GM19035 (cell line): Measurements from ENCODE around the gene SCGB2A2.

Source experiments
- ATAC-seq: cut with Tn5 transposase; IDR thresholded peaks from one replicate; pipeline ENCODE4 v1.9.1; 2021; ENCODE audit not compliant: unreplicated experiment

Gene SCGB2A2

DNA sequence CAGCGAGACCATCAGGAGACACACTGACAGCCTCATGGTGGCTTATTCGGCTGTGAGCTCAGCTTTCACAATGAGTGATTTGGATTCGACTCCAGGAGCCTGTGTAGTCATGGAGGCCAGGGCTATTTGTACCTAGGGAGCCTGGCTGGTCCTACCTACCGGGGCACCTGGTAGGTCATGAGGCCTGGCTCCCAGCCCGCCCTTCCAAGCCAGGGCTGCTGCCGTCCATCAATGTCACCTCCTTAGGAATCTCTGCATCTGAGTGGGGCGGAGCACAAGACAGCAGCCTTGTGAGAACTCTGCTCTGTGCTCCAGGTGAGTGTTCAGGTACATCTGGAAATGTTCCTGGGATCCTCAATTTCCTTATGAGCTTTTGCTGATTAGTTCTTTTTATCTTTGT lies 29.0 kb downstream of the SCGB2A2 start, which contains the start of gene SCGB1D4:
SCGB1D4 (minus strand) TSS at position 101 of the 400 bp plus-strand sequence; CDS start at position 36, 65 bp downstream.
- no peak for ATAC-seq

- no peak for ATAC-seq
These were observed 36.3 kb downstream of the SCGB2A2 start for GRCh38 chr11:62306227-62306626.

DNA sequence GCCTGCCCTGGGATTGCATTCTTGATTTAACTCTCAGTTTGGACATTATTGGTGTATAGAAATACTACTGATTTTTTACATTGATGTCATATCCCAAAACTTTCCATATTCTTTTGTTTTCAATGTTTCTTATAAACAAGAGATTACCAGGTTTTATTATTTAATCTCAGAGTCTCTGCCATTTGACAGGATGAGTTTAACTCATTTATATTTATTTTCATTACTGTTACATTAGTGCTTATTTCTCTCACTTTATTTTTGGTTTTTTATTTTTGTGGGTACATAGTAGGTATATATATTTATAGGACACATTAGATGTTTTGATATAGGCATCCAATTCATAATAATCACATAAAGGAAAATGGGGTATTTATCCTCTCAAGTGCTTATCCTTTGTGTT lies 38.0 kb downstream of the SCGB2A2 start:
- no peak for ATAC-seq

GRCh38 chr11:62309991-62310390 lies 40.0 kb downstream of the SCGB2A2 start:
- ATAC-seq, result no peak

- no peak for ATAC-seq
These were observed 45.5 kb downstream of the SCGB2A2 start for GRCh38 chr11:62315431-62315830.

DNA sequence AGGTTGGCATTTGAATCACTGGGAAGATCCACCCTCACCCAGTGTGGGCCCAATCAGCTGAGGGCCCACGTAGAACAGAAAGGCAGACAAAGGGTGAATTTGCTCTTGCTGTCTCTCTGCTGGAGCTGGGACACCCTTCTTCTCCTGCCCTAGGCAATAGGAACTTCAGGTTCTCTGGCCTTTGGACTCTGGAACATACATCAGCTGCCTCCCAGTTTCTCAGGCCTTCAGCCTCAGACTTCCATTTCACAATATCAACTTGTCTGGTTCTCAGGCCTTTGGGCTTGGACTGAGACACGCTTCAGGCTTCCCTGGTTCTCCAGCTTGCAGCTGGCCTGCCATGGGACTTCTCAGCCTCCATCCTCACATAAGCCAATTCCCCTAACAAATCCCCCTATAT lies 52.6 kb downstream of the SCGB2A2 start:
- no peak for ATAC-seq
